Astrocyte (in vitro differentiated cells and primary cell): ENCODE results near the gene RIPOR3. TPM values are rescaled to one million over a fixed set of nuclear protein-coding genes. Genes with fewer than 3 reads are reported as not detected.
"Not testable (repeated sequence)": the region's sequence is repeated elsewhere in the genome, so short reads cannot be mapped to it uniquely, and the experiment has no call there.

Source experiments
- DNase-seq: peaks from one replicate; pipeline ENCODE4 v3.0.0-alpha.2; 2010; ENCODE audit warnings: low read depth
- FAIRE-seq: peaks from 2 replicates; lab custom pipeline; 2011; peaks lifted over from hg19 to GRCh38; lab: Jason Lieb, UNC
- H2AFZ ChIP-seq: 2 replicates; pipeline ENCODE4 v1.6.0; 2012; ENCODE audit warnings: low read depth, low read length, inconsistent platforms
- H3K27ac ChIP-seq: 2 replicates; pipeline ENCODE4 v1.5.1; 2011; ENCODE audit warnings: low read depth, low read length, inconsistent platforms
- H3K27me3 ChIP-seq: 2 replicates; pipeline ENCODE4 v1.6.0; 2011; ENCODE audit warnings: low read length, inconsistent platforms; ENCODE audit not compliant: insufficient read depth
- H3K36me3 ChIP-seq: 2 replicates; pipeline ENCODE4 v1.5.1; 2011; ENCODE audit warnings: low read length, inconsistent platforms; ENCODE audit not compliant: insufficient read depth
- H3K4me1 ChIP-seq: 2 replicates; pipeline ENCODE4 v1.5.1; 2011; ENCODE audit warnings: low read length, inconsistent platforms; ENCODE audit not compliant: insufficient read depth
- H3K4me2 ChIP-seq: 2 replicates; pipeline ENCODE4 v1.6.0; 2012; ENCODE audit warnings: low read length, inconsistent platforms
- H3K4me3 ChIP-seq: 2 replicates; pipeline ENCODE4 v1.5.1; 2011; ENCODE audit warnings: low read depth, mild to moderate bottlenecking, low read length, inconsistent platforms; ENCODE audit not compliant: insufficient read depth
- H3K79me2 ChIP-seq: 2 replicates; pipeline ENCODE4 v1.6.0; 2012; ENCODE audit warnings: mild to moderate bottlenecking, low read length, inconsistent platforms; ENCODE audit not compliant: insufficient read depth
- H3K9ac ChIP-seq: 2 replicates; pipeline ENCODE4 v1.6.0; 2012; ENCODE audit warnings: mild to moderate bottlenecking, low read length, inconsistent platforms
- H3K9me3 ChIP-seq: 2 replicates; pipeline ENCODE4 v1.5.1; 2012; ENCODE audit warnings: low read depth, mild to moderate bottlenecking, low read length, inconsistent platforms; ENCODE audit not compliant: insufficient read depth
- H4K20me1 ChIP-seq: 2 replicates; pipeline ENCODE4 v1.6.0; 2012; ENCODE audit warnings: low read length, inconsistent platforms; ENCODE audit not compliant: insufficient read depth
- H3K27ac Mint-ChIP-seq: one replicate; pipeline ENCODE4 v1.8.0; 2021; ENCODE audit warnings: mild to moderate bottlenecking, mixed read lengths; ENCODE audit not compliant: unreplicated experiment
- H3K27me3 Mint-ChIP-seq: one replicate; pipeline ENCODE4 v1.8.0; 2021; ENCODE audit warnings: low read depth, mixed read lengths; ENCODE audit not compliant: unreplicated experiment
- H3K36me3 Mint-ChIP-seq: one replicate; pipeline ENCODE4 v1.8.0; 2021; ENCODE audit warnings: low read depth, mixed read lengths; ENCODE audit not compliant: unreplicated experiment
- H3K4me1 Mint-ChIP-seq: one replicate; pipeline ENCODE4 v1.8.0; 2021; ENCODE audit warnings: low read depth, mixed read lengths; ENCODE audit not compliant: unreplicated experiment
- H3K4me3 Mint-ChIP-seq: one replicate; pipeline ENCODE4 v1.8.0; 2021; ENCODE audit warnings: mild to moderate bottlenecking, moderate library complexity, mixed read lengths; ENCODE audit not compliant: unreplicated experiment
- H3K9me3 Mint-ChIP-seq: one replicate; pipeline ENCODE4 v1.8.0; 2021; ENCODE audit warnings: mild to moderate bottlenecking, mixed read lengths; ENCODE audit not compliant: unreplicated experiment
- EZH2 ChIP-seq: IDR thresholded peaks from 2 replicates; pipeline ENCODE4 v1.6.1; 2012; ENCODE audit warnings: mild to moderate bottlenecking, low read length, inconsistent platforms; ENCODE audit not compliant: insufficient read depth
- total RNA-seq: library from RNA; stranded (reverse); gene quantifications from 2 replicates; pipeline ENCODE4 v1.2.1, GENCODE V29; 2021
- TF ChIP-seq, protein P1 (sequence below): IDR thresholded peaks from 2 replicates; pipeline ENCODE4 v1.5.1; 2011; ENCODE audit warnings: low read depth, mild to moderate bottlenecking, inconsistent platforms, low read length, moderate library complexity; ENCODE audit not compliant: insufficient read depth

Gene RIPOR3
- total RNA-seq, 1 donor from 2014 or later, result 0.39 TPM

DNA sequence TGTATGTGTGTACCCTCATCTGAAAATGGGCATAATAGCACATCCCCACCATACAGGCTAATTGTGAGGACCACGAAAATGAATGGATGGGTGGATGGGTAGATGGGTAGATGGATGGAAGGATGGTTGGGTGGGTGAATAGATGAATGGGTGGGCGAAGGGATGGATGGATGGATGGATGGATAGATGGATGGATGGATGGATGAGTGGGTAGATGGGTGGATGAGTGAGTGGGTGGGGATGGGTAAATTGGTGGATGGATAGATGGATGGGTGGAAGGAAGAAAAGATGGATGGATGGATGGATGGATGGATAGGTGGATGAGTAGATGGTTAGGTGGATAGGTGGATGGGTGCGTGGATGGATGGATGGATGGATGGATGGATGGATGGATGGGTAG, 19.7 kb downstream of the RIPOR3 start:
- no peak overlapping the region for H3K27ac ChIP-seq
- H3K27me3 ChIP-seq, result no peaks in the 10 kb centered on the region
- no peak overlapping the region for H3K9ac ChIP-seq
- FAIRE-seq (no peak), DNase-seq (no peak)
- H3K4me1 Mint-ChIP-seq, result peaks cover 29% of the 10 kb centered on the region
- no peak overlapping the region for H3K4me3 ChIP-seq
- H3K36me3 Mint-ChIP-seq, result no peaks in the 10 kb centered on the region
- H3K79me2 ChIP-seq, result no peaks in the 10 kb centered on the region
- no peak overlapping the region for H3K4me2 ChIP-seq
- H3K9me3 ChIP-seq, result no peaks in the 10 kb centered on the region
- TF ChIP-seq, protein P1, sequence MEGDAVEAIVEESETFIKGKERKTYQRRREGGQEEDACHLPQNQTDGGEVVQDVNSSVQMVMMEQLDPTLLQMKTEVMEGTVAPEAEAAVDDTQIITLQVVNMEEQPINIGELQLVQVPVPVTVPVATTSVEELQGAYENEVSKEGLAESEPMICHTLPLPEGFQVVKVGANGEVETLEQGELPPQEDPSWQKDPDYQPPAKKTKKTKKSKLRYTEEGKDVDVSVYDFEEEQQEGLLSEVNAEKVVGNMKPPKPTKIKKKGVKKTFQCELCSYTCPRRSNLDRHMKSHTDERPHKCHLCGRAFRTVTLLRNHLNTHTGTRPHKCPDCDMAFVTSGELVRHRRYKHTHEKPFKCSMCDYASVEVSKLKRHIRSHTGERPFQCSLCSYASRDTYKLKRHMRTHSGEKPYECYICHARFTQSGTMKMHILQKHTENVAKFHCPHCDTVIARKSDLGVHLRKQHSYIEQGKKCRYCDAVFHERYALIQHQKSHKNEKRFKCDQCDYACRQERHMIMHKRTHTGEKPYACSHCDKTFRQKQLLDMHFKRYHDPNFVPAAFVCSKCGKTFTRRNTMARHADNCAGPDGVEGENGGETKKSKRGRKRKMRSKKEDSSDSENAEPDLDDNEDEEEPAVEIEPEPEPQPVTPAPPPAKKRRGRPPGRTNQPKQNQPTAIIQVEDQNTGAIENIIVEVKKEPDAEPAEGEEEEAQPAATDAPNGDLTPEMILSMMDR, result no peak
- no peak for TF ChIP-seq EZH2
- peaks cover 8% of the 10 kb centered on the region for H3K4me1 ChIP-seq
- H4K20me1 ChIP-seq, result no peaks in the 10 kb centered on the region
- peaks cover 3% of the 10 kb centered on the region for H3K27me3 Mint-ChIP-seq
- no peaks in the 10 kb centered on the region for H3K9me3 Mint-ChIP-seq
- H3K27ac Mint-ChIP-seq, result no peak overlapping the region
- no peak overlapping the region for H3K4me3 Mint-ChIP-seq
- no peaks in the 10 kb centered on the region for H3K36me3 ChIP-seq
- no peak overlapping the region for H2AFZ ChIP-seq

DNA sequence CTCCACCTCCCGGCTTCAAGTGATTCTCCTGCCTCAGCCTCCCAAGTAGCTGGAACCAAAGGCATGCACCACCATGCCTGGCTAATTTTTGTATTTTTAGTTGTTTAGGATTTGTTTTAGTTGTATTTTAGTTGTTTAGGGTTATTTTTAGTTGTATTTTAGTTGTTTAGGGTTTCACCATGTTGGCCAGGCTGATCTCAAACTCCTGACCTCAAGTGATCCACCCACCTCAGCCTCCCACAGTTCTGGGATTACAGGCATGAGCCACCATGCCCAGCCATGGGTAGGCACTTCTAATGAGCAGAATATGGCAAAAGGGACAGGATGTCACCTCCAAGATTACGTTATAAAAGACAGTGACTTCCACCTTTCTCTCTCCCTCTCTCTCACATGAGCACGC, 20.3 kb downstream of the RIPOR3 start:
- not testable (repeated sequence) for H3K9ac ChIP-seq, H3K4me3 Mint-ChIP-seq, H3K4me1 ChIP-seq, H3K4me2 ChIP-seq, H2AFZ ChIP-seq, H3K4me3 ChIP-seq, H3K27ac ChIP-seq, DNase-seq, H3K27me3 ChIP-seq, FAIRE-seq, H3K9me3 Mint-ChIP-seq, H3K27me3 Mint-ChIP-seq, H3K36me3 Mint-ChIP-seq, H3K79me2 ChIP-seq, H3K9me3 ChIP-seq, H4K20me1 ChIP-seq, H3K36me3 ChIP-seq
- Mint-ChIP-seq H3K4me1 (peaks cover 24% of the 10 kb centered on the region), H3K27ac (peak overlapping the region; percentile 41)

DNA sequence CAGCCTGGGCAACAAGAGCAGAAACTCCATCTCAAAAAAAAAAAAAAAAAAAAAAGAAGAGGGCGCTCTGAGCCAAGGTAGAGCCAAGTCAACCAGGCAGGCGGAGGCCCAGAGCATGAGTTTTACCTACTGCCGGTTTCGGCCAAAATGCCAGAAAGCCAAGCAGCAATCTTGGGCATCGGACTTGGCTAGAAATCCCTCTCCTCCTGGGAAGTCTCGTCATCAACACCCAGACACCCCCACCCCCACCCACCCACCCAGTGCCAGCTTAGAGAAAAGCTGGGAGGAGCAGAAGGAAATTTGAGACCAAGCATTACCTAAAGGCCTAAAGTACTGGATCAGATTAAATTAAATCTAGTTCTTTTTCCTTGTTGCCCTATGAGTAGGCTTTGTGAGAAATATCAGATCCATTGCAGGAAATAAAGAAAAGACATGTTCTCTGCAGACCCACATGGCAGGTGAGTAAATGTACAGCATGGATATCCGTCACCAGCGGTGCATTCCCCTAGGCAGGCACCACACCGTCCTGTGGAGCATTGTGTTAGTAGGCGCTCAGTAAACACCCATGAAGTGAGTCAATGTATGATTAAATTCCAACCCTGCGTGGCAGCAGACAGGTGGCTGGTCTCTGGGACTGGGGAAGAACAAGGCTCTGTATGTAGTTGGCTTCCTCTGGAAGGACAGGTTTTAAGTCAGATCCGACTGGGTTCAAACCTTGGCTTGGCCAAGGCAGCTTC, 21.0 kb downstream of the RIPOR3 start:
- H3K27me3 Mint-ChIP-seq, result peaks cover 3% of the 10 kb centered on the region
- no peak for TF ChIP-seq EZH2
- TF ChIP-seq, protein P1, result no peak
- no peaks in the 10 kb centered on the region for H3K36me3 ChIP-seq
- no peak overlapping the region for H3K9ac ChIP-seq
- FAIRE-seq (no peak), DNase-seq (no peak)
- H3K27ac Mint-ChIP-seq, result no peak overlapping the region
- no peak overlapping the region for H2AFZ ChIP-seq
- H3K4me1 Mint-ChIP-seq, result peaks cover 17% of the 10 kb centered on the region
- no peak overlapping the region for H3K4me3 ChIP-seq
- H3K27ac ChIP-seq, result no peak overlapping the region
- H4K20me1 ChIP-seq, result no peaks in the 10 kb centered on the region
- no peak overlapping the region for H3K4me2 ChIP-seq
- H3K9me3 ChIP-seq, result no peaks in the 10 kb centered on the region
- H3K4me1 ChIP-seq, result peaks cover 4% of the 10 kb centered on the region
- no peaks in the 10 kb centered on the region for H3K36me3 Mint-ChIP-seq
- no peaks in the 10 kb centered on the region for H3K9me3 Mint-ChIP-seq
- H3K79me2 ChIP-seq, result no peaks in the 10 kb centered on the region
- no peak overlapping the region for H3K4me3 Mint-ChIP-seq
- H3K27me3 ChIP-seq, result no peaks in the 10 kb centered on the region
